Stomach smooth muscle (tissue), 2 donors: ENCODE results near the gene GPN2.

Source experiments
- H3K27ac ChIP-seq: one replicate; pipeline ENCODE4 v1.7.0; 2013; ENCODE audit warnings: mild to moderate bottlenecking, low read length, inconsistent platforms
- H3K27me3 ChIP-seq, 2 donors: one replicate each; pipeline ENCODE4 v1.7.0; 2013; ENCODE audit warnings: low read length in 2 of 2; ENCODE audit not compliant: insufficient read depth in 2 of 2, control insufficient read depth in 1 of 2
- H3K36me3 ChIP-seq, 2 donors: one replicate each; pipeline ENCODE4 v1.7.0; 2013; ENCODE audit warnings: low read length in 2 of 2; ENCODE audit not compliant: control insufficient read depth in 2 of 2, insufficient read depth in 2 of 2
- H3K4me1 ChIP-seq: one replicate; pipeline ENCODE4 v1.7.0; 2013; ENCODE audit warnings: low read length; ENCODE audit not compliant: control insufficient read depth, insufficient read depth
- H3K4me3 ChIP-seq, 2 donors: one replicate each; pipeline ENCODE4 v1.7.0; 2013; ENCODE audit warnings: low read length in 2 of 2
- H3K9ac ChIP-seq, 2 donors: one replicate each; pipeline ENCODE4 v1.7.0; 2013; ENCODE audit warnings: low read length in 2 of 2, mild to moderate bottlenecking in 1 of 2
- H3K9me3 ChIP-seq, 2 donors: one replicate each; pipeline ENCODE4 v1.7.0; 2013; ENCODE audit warnings: low read length in 2 of 2; ENCODE audit not compliant: control insufficient read depth in 2 of 2
- donor health status: healthy.
- donor health status: Pancreatic carcinoma.

The GPN2 gene

GRCh38 chr1:26889551-26890466 is at the start of gene GPN2:
Gene GPN2, minus strand, starts transcription at chr1:26890283. Its CDS starts 187 bp downstream, at chr1:26890096.
- Histone ChIP-seq H3K27me3 (no peaks in the 10 kb centered on the region), H3K4me1 (peaks cover 18% of the 10 kb centered on the region), H3K27ac (peak within 1 kb of the TSS; percentile 93), H3K9me3 (no peaks in the 10 kb centered on the region), H3K9ac (peak within 1 kb of the TSS; percentile 84 to 96), H3K4me3 (peak within 1 kb of the TSS; percentile 94 to 97), H3K36me3 (peaks cover 41 to 52% of the 10 kb centered on the region in 2 donors)

GRCh38 chr1:26938659-26939025 is 48.6 kb upstream of the GPN2 start:
- no peaks in the 10 kb centered on the region for H3K4me1 ChIP-seq
- no peak overlapping the region for H3K9ac ChIP-seq
- peaks cover 26 to 34% of the 10 kb centered on the region in 2 donors for H3K36me3 ChIP-seq
- H3K27ac ChIP-seq: no peak overlapping the region
- no peak overlapping the region for H3K4me3 ChIP-seq
- H3K9me3 ChIP-seq: no peaks in the 10 kb centered on the region
- no peaks in the 10 kb centered on the region for H3K27me3 ChIP-seq

GRCh38 chr1:26938004-26938658 is 48.0 kb upstream of the GPN2 start:
- Histone ChIP-seq H3K9ac (no peak overlapping the region), H3K4me3 (no peak overlapping the region), H3K4me1 (no peaks in the 10 kb centered on the region), H3K27me3 (no peaks in the 10 kb centered on the region), H3K27ac (no peak overlapping the region), H3K9me3 (no peaks in the 10 kb centered on the region), H3K36me3 (peaks cover 21 to 31% of the 10 kb centered on the region in 2 donors)

GRCh38 chr1:26936823-26937222 is 46.7 kb upstream of the GPN2 start:
- Histone ChIP-seq H3K27me3 (no peaks in the 10 kb centered on the region), H3K9ac (no peak overlapping the region), H3K27ac (no peak overlapping the region), H3K9me3 (no peaks in the 10 kb centered on the region), H3K4me1 (no peaks in the 10 kb centered on the region), H3K36me3 (peaks cover 11 to 23% of the 10 kb centered on the region in 2 donors), H3K4me3 (no peak overlapping the region)

GRCh38 chr1:26932531-26932930 is 42.4 kb upstream of the GPN2 start:
- Histone ChIP-seq H3K9ac (no peak overlapping the region), H3K4me1 (no peaks in the 10 kb centered on the region), H3K4me3 (no peak overlapping the region), H3K27ac (no peak overlapping the region), H3K36me3 (peaks cover 13% of the 10 kb centered on the region in 2 donors), H3K9me3 (no peaks in the 10 kb centered on the region), H3K27me3 (no peaks in the 10 kb centered on the region)

- Histone ChIP-seq H3K9me3 (no peaks in the 10 kb centered on the region), H3K36me3 (peaks cover 11 to 19% of the 10 kb centered on the region in 2 donors), H3K9ac (no peak overlapping the region), H3K27ac (no peak overlapping the region), H3K4me3 (no peak overlapping the region), H3K27me3 (no peaks in the 10 kb centered on the region), H3K4me1 (peaks cover 20% of the 10 kb centered on the region)
Measured at GRCh38 chr1:26923711-26924110, 33.6 kb upstream of the GPN2 start.

GRCh38 chr1:26922901-26923300 is 32.8 kb upstream of the GPN2 start:
- Histone ChIP-seq H3K27ac (no peak overlapping the region), H3K27me3 (no peaks in the 10 kb centered on the region), H3K9me3 (no peaks in the 10 kb centered on the region), H3K4me3 (peak overlapping the region; percentile 66 to 93), H3K9ac (peak overlapping the region; percentile 42 to 86), H3K36me3 (peaks cover 11 to 15% of the 10 kb centered on the region in 2 donors), H3K4me1 (peaks cover 20% of the 10 kb centered on the region)

- H3K36me3 ChIP-seq: peaks cover 11 to 15% of the 10 kb centered on the region in 2 donors
- H3K9ac ChIP-seq: peak overlapping the region; percentile 86 to 94
- no peaks in the 10 kb centered on the region for H3K9me3 ChIP-seq
- H3K27me3 ChIP-seq: no peaks in the 10 kb centered on the region
- peak overlapping the region; percentile 88 for H3K27ac ChIP-seq
- peak overlapping the region; percentile 66 to 93 for H3K4me3 ChIP-seq
- peaks cover 20% of the 10 kb centered on the region for H3K4me1 ChIP-seq
Measured at GRCh38 chr1:26922431-26922729, 32.3 kb upstream of the GPN2 start.

- peak within 1 kb of the TSS; percentile 88 for H3K27ac ChIP-seq
- H3K9me3 ChIP-seq: no peaks in the 10 kb centered on the region
- H3K4me3 ChIP-seq: peak within 1 kb of the TSS; percentile 66 to 93
Measured at GRCh38 chr1:26921540-26922430, 31.7 kb upstream of the GPN2 start, which contains the start of gene NUDC. Gene NUDC, plus strand, starts transcription at chr1:26921743. Its CDS starts 106 bp downstream, at chr1:26921849.

GRCh38 chr1:26921126-26921539 is 31.1 kb upstream of the GPN2 start:
- Histone ChIP-seq H3K27me3 (no peaks in the 10 kb centered on the region), H3K9ac (peak overlapping the region; percentile 78 to 86), H3K4me3 (peak overlapping the region; percentile 66 to 93), H3K27ac (peak overlapping the region; percentile 88), H3K4me1 (peaks cover 20% of the 10 kb centered on the region), H3K9me3 (no peaks in the 10 kb centered on the region), H3K36me3 (peaks cover 7 to 8% of the 10 kb centered on the region in 2 donors)

More at GRCh38 chr1:26921540-26922430, 31.7 kb upstream of the GPN2 start, which contains the start of gene NUDC:
- no peaks in the 10 kb centered on the region for H3K27me3 ChIP-seq
- peak within 1 kb of the TSS; percentile 86 to 94 for H3K9ac ChIP-seq
- peaks cover 20% of the 10 kb centered on the region for H3K4me1 ChIP-seq
- peaks cover 11 to 12% of the 10 kb centered on the region in 2 donors for H3K36me3 ChIP-seq
